Eye (tissue), 1 donor: Measurements from ENCODE around the gene SORCS2.

Experiments used
- DNase-seq: peaks from one replicate; pipeline ENCODE4 v3.0.0-alpha.2; 2015

The SORCS2 gene

DNA sequence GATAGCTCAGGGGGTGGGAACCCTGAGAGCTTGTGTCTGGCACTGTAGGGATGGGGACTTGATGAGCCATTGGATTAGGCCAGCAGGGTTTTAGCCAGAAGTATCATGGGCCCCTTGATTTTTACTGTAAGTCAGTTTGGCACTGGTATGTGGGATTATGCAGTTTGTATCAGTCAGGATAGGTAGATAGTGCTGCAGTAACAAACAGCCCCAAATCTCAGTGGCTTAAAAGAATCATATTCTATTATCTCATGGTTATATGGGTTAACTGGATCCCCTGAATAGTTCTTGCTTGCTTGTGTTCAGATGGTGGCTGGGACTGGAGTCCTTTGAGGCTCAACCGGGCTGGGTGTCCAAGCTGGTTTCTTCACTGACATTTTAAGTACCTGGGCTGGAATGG is 56.5 kb downstream of the SORCS2 start:
- no peak for DNase-seq

DNA sequence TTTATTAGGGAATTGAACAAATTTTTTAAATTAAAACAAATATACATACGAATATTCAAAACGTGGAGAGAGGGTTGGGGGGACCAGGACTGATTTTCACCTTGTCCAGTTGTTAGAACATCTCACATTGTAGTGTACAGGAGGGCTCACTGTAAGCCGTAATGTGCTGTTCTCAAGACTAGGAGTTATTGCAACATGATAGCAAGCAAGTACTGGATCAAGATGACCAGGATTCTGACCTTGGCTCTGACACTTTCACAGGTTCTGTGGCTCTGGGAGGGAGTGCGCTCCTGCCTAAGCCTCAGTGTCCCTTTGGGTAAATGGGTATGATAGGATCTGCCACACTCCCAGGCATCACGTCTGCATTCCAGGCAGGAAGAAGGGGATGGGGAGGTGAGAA is 59.0 kb downstream of the SORCS2 start:
- no peak for DNase-seq

GRCh38 chr4:7252051-7252450 is 59.7 kb downstream of the SORCS2 start:
- no peak for DNase-seq

DNA sequence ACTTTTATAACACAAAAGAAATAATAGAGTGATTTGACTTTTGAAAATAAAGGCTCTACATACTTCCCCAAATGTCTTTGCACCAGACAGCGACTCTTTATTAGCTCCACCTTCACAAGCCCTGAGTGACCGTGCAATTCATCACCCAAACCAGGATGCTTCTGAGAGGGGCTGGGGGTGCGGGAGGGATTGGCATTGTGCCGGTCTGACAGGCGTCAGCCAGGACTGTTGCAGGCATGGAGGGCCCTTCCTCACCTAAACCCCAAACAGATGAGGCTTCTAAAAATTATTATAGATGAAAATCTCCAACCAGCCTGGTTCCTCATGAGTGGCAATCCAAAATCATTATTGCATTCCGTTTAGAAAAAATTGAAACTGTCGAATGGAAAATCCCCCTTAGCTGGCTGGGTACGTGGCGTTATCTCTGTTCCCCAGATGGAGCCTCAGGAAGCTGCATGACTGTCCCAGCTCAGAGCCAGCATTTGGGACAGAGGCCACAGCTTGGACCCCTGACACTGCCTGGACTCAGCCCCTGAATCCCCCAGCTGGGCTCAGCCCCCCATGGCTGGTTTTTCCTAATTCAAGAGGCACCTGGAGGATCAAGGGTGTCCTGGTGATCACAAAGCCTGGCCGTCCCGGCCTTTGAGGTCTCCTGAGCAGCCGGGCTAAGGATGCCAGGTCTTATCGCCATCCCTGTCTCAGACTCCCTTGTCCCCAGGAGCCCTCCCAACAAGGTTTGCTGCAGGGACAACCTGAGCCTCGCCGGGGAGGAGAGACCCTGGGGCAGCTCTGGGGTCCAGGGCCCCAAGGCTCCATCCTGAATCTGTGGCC is 60.4 kb downstream of the SORCS2 start:
- no peak for DNase-seq

- no peak for DNase-seq
These were observed 61.0 kb downstream of the SORCS2 start for GRCh38 chr4:7253341-7253700.

GRCh38 chr4:7253837-7254236 is 61.5 kb downstream of the SORCS2 start:
- no peak for DNase-seq

GRCh38 chr4:7254736-7255487 is 62.6 kb downstream of the SORCS2 start:
- no peak for DNase-seq

DNA sequence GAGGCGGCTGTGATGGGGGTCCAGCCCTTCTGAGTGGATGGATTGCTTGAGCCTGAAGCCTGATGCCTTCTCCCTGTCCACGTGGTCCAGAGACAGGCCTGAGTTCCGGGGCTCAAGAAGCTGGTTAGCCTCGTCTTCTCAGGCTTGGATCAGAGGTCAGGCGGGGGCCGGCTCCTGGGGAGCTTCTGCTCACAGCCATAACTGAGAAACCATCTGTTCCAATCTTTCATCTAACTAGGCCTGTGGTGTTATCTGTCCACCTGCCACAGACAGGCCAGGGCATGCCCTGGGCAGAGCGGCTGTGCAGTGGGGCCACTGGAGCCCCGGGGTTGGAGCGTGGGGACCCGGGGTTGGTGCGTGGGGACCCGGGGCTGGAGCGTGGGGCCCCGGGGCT is 63.1 kb downstream of the SORCS2 start:
- no peak for DNase-seq

DNA sequence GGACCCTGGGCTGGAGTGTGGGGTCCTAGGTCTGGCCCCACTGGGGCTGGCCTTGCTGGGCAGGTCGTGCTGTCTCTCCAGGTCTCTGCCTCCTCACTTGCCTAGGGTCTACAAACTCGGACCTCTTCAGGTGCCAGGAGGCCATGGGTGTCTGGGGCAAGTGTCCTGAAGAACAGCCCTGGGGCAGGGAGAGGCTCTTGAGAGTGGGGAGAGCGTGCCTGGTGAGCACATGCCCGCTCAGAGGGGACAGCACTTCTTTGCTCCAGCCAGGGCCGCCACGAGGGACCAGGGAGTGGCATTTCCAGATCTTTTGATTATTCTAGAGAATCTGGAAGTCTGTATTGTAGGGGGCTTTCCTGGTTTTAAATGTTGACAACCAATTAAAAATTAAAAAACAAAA is 63.7 kb downstream of the SORCS2 start:
- no peak for DNase-seq

GRCh38 chr4:7256984-7257810 is 64.9 kb downstream of the SORCS2 start:
- DNase-seq = no peak

DNA sequence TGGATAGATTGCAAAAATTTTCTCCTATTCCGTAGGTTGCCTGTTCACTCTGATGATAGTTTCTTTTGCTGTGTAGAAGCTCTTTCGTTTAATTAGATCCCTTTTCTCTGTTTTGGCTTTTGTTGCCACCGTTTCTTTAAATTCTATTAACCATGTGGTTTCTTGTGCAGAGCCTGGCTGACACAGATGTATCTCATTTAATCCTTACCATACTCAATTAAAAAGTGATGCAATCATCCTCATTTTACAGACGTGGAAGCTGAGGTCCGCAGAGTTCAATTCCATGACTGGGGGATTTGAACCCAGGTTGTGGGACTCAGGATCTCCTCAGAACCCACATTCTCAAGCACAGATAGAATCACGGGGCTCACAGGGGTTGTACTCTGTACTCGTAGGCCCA is 66.7 kb downstream of the SORCS2 start:
- DNase-seq = no peak

DNA sequence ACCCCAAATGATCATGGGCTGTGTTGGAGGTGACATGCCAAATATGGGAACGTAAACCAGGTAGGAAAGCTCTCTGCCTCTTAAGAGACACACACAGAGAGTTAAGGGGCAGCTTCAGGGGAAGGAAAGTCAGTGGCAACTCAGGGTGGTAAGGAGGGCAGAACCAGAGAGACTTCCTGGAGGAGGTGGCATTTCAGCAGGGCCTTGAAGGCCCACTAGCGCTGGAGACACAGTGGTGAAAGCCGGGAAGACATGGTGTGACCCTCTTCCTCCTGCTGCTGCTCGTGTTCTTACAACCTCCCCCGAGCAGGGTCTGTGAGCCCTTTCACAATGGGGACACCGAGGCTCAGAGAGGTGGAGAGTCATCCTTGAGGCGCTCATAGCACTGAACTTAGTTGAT is 68.2 kb downstream of the SORCS2 start:
- no peak for DNase-seq

DNA sequence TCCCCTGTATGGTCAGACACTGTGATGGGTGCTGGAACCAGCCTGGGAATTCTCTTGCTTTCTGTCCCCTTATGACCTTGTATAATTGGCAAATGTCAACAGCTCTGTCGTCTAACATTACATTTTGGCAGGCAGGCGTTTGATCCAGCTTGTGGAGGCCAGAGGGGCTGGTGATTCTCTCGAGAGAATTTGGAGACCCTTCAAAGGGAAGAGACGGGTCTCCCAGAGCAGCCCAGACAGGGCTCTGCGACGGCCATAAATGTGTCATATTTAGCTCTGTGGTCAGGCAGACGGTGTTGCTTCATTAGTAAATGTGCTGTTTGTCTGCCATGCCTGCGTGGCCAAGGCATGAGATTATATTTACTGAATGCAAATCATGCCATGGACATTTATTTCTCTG is 68.7 kb downstream of the SORCS2 start:
- DNase-seq = no peak

GRCh38 chr4:7261536-7261935 is 69.2 kb downstream of the SORCS2 start:
- no peak for DNase-seq

DNA sequence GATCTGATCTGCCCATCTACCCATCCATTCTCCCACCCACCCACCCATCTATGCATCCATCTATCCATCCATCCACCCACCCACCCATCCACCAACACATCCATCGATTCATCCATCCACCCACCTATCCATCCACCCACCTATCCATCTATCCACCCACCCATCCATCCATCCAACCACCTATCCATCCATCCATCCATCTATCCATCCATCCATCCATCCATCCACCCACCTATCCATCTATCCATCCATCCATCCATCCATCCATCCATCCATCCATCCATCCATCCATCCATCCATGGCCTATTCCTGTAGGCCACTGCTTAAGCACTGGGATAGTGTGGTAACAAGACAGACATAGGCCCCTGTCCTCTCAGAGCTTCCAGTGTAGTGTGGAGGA is 69.8 kb downstream of the SORCS2 start:
- no peak for DNase-seq

GRCh38 chr4:7263166-7263565 is 70.8 kb downstream of the SORCS2 start:
- no peak for DNase-seq

DNA sequence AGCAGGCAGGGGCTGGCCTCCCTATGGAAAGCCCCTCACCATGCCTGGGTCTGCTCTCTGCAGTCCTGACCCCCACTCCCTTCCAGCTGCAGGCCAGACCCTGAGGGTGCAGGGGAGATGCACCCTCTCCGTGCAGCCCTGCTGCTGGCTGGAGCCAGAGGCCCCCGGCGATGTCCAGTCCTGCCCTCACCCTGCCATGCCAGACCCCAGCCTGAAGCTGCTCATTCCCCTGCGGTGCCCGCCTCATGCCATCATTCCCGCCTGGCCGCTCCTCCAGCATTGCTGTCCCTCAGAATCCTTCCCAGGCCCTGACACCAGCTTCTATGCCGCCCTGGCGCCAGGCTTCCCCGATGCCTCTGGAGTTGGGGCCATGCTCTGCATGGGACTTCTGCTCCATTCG is 72.4 kb downstream of the SORCS2 start:
- DNase-seq = no peak

DNA sequence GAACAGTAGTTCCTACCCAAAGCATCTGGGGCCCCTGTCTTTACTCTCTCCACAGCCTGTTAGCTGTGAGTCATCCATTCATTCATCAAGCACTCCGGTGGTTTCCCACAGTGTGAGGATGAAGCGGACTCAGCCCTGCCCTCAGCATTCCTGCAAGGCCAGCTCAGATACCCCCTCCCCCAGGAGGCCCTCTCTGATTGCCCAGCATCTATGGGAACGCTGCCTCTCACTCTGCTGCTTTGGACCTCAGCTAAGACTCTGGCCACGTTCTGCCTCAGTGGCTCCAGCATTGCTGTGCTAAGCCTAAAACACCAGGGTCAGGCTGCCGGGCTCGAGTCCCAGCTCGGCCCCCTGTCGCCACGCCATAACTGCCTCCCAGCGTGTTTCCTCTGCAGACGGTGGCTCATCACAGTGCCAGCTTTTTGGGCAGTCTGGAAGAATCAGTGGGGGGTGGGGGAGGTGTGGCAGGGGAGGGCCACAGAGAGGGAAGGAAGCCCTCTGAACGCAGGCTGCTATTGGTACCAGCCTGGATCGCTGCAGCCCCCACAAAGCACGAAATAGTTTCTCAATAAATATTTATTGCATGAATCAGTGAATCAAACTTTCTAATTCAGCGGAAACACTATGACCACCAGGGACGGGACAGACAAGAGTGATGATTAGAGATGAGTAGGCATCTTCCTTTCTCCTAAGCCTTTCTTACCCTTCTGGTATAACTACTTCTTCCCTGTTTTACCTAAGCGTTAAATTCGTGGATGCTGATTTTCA is 74.4 kb downstream of the SORCS2 start:
- DNase-seq = no peak

GRCh38 chr4:7267829-7268228 is 75.5 kb downstream of the SORCS2 start:
- DNase-seq = no peak

- DNase-seq = no peak
These were observed 76.6 kb downstream of the SORCS2 start for GRCh38 chr4:7268941-7269340.

DNA sequence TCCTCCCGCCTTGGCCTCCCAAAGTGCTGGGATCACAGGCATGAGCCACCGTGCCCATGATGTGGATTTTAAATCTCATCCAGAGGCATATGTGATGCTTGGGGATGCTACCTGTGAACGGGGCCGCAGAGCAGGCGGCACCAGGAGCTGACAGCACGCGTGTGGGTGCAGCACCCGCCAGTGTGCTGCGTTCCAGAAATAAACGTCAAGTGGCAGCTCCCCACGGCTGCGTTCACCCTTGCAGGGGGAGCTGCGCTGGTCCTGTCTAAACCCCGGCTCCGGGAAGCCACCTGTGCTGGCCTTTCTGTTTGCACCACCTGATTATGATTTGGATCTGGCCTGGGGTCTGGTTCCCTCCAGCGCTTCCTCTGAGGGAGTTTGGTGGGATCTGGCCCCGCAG is 77.8 kb downstream of the SORCS2 start:
- no peak for DNase-seq

DNA sequence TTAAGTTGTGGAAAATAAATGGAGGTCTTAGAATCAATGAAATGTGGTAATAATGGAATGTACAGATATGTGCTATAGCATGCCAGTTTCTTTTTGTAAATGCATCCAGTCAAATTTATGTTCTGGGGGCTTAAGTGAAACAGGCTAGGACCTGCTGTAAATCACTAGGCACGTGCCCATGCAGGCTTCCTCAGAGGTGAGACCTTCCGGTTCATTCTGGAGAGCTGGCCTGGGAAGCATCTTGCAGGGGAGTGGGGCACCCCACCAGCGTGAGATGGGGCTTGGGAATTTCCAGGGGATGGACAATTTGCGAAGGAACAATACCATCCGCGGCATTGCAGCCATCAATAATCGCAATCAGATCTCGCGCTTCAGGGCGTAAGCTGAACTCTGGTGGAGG is 80.1 kb downstream of the SORCS2 start:
- no peak for DNase-seq

- peak; percentile 61 for DNase-seq
These were observed 81.5 kb downstream of the SORCS2 start for GRCh38 chr4:7273738-7274297.
